HG03060 (cell line): Measurements from ENCODE around the gene ILK.
A peak's percentile ranks its signal among the peaks of the same experiment; 100 is the strongest.

Experiments used
- ATAC-seq: cut with Tn5 transposase; IDR thresholded peaks from one replicate; pipeline ENCODE4 v1.9.1; 2021; ENCODE audit warnings: low read depth, moderate number of reproducible peaks; ENCODE audit not compliant: unreplicated experiment

ILK gene

GRCh38 chr11:6633422-6634408 is 30.1 kb downstream of the ILK start:
- ATAC-seq, result no peak

- ATAC-seq, result no peak
Measured at GRCh38 chr11:6634534-6634933, 31.0 kb downstream of the ILK start.

GRCh38 chr11:6635082-6635932 is 31.7 kb downstream of the ILK start:
- ATAC-seq, result no peak

DNA sequence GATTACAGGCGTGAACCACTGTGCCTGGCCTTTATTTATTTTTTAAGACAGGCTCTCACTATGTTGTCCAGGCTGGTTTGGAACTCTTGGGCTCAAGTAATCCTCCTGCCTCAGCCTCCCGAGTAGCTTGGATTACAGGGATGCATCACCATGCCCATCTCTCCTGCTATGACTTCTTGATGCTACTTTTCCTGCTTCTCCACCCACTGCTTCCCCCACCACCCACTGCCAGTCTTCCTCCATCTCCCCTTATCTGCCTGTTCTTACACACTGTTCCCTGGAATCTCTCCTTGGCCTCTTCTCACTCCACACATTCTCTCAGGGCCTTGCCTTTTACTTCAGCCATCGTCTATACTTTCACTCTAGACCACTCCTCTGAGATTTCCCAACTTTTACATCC is 32.9 kb downstream of the ILK start:
- no peak for ATAC-seq

DNA sequence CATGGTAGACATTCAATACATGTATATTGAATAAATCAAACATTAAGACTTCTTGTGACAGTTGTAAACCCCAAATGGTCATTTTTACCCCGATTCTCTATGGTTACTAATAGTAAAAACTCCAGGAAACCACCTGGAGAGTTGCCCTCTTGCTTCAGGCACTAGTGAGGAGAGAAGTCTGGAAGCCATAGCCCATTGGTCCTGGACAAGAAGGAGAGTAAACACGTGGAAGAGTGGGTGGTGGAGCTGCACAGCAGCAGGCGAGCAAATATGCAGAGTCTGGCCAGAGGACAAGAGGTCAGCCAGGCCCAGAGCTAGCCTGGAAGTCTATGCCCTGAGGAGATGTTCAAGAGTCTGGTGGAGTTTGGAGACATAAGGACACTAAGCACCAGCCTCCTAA is 34.3 kb downstream of the ILK start:
- no peak for ATAC-seq

GRCh38 chr11:6638429-6638828 is 34.9 kb downstream of the ILK start:
- ATAC-seq, result no peak

GRCh38 chr11:6640036-6640984 is 36.7 kb downstream of the ILK start:
- no peak for ATAC-seq

- ATAC-seq, result no peak
Measured at GRCh38 chr11:6640985-6641701, 37.6 kb downstream of the ILK start.

GRCh38 chr11:6642957-6643356 is 39.4 kb downstream of the ILK start:
- ATAC-seq, result no peak

- no peak for ATAC-seq
Measured at GRCh38 chr11:6646071-6646470, 42.5 kb downstream of the ILK start.

DNA sequence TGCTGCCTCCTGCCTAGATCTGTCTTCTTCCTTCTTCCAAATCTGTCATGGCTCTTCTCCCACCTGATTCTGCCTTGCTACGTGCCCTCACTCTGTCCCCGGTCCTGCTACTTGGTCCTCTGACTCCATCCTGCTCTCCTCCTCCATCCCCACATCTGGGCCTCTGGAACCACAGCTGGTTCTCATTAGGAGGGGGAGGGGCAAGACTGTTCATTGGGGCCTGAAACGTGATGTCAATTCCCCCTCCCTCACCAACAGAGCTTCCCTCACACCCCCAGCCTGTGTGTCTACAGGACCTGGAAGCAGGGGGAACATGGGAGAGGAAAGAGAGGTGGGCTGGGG is 43.0 kb downstream of the ILK start:
- no peak for ATAC-seq

DNA sequence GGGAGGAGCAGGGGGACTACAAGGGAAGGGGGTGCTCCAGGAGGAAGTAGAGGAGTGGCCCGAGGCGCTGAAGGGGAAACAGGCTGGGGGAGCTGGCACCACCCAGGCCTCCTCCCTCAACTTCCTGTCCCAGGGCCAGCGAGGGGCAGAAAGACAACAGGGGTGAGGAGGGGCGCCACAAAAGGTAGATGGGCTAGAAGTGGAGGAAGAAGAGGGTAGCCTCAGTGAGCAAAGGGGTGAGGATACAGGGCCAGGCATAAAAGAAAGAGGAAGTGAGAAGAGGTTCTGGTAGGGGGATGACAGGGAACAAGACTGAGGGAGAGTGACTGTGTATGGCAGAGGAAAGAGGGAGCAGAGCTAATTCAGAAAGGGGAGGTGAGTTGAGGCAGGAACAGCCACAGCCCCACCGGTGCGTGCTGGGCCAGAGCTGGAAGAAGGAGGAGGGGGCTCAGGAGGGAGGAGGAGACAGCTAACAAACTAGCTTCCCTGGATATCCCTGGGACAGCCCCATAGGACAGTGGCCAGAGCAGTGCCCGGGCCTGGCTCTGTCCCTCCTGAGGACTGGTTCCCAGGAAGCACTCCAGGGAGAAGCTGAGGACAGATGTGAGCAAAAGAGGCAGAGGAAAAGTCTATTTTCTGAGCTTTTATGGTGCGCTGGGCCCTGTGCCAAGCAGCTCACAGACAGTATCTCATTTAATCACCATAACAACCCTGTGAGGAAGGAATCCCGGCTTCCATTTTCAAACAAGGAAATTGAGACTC is 43.5 kb downstream of the ILK start:
- ATAC-seq, result peak; percentile 85

- no peak for ATAC-seq
Measured at GRCh38 chr11:6647836-6648235, 44.3 kb downstream of the ILK start.

DNA sequence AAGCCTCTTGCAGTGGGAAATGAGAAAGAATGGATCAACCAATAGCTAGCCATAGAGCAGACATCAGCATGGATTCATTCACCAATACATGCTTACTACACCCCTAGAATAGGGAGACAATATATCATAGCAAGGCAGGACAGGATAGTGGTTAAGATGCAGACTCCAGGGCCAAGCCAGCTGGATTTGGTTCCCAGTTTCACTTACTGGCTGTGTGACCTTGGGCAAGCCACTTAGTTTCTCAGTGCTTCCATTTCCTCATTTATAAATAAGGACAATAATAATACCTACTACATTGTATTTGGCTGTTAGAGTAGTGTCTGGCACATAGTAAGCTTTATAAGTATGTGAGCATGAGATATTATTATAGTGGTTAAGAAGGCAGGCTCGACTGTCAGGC is 44.9 kb downstream of the ILK start:
- no peak for ATAC-seq

DNA sequence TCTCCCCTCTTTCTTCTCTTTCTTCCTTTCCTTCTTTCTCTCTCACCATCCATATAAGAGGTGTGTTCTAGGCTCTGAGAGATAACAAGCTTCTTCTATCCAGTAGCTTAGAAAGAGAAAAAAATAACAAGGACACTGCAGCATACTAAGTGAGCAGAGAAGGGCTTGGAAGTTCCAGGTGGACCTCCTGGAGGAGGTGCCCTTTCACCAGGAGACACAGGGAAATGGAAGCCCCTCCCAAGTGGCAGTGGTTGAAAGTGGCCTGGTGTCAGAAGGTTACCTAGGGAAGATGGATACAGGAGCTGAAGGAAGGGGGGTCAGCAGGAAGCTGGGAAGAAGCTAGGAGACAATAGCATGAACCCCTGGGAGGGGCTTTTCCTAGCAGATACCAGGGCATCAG is 46.5 kb downstream of the ILK start:
- ATAC-seq, result no peak

DNA sequence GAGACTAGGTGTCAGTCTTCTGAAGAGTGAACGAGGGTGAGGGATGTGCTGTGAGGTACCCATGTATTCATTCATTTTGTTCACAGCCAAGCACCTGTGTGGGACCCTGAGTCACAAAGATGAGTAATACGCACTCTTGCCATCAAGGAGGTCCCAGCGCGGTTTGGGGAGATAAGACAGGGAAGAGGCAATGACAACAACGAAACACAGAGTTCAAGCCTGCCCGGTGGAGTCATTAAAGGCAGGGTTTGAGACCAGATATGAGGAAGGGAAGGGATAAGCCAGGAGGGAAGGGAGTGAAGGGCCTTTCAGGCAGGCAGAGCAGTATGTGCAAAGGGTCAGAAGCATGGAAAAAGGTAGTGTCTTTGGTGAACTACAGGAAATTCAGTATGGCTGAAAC is 47.4 kb downstream of the ILK start:
- ATAC-seq, result no peak

- no peak for ATAC-seq
Measured at GRCh38 chr11:6652182-6652581, 48.6 kb downstream of the ILK start.

DNA sequence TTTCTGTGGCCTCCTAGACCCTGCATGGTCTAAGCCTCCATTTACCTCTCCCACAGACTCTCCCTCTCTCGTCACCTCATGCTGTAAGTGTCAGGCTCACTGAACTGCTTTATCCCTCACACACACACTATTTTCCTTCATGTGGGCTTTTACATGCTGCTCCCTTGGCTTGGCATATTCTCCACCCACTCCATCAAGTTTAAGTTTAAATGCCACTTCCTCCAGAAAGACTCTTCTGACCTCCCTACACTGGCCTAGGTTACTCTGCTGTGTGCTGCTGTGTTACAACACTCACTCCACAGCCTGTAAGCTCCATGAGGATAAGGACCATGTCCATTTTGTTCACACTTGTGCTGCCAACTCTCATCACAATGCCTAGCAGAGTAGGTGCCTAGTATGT is 49.5 kb downstream of the ILK start:
- ATAC-seq, result no peak

DNA sequence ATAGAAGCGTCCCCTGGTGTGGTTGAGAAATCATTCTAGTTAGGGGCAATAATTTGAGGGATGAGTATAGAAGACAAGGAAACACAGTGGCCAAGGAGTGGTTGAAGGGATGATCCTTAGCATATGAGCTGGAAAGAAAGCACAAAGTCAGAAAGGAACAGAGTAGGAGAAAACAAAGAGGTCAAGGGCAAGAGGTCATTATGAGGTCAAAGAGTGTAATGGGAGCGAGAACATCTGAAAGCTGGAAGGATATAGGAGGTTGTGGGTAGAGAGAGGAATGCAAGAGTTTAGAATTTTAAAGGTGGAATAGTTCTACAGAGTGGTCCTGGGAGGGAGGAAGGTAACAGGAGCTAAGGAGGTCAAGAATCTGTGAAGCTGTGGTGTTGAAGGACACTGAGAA is 50.1 kb downstream of the ILK start:
- ATAC-seq, result no peak
